GM19025 (cell line): ENCODE data around the gene CHD3.
"Not testable (repeated sequence)": the region's sequence is repeated elsewhere in the genome, so short reads cannot be mapped to it uniquely, and the experiment has no call there.

Experiments used
- ATAC-seq: cut with Tn5 transposase; IDR thresholded peaks from one replicate; pipeline ENCODE4 v1.9.1; 2021; ENCODE audit warnings: mild to moderate bottlenecking, low read depth, moderate library complexity; ENCODE audit not compliant: unreplicated experiment

Gene CHD3

DNA sequence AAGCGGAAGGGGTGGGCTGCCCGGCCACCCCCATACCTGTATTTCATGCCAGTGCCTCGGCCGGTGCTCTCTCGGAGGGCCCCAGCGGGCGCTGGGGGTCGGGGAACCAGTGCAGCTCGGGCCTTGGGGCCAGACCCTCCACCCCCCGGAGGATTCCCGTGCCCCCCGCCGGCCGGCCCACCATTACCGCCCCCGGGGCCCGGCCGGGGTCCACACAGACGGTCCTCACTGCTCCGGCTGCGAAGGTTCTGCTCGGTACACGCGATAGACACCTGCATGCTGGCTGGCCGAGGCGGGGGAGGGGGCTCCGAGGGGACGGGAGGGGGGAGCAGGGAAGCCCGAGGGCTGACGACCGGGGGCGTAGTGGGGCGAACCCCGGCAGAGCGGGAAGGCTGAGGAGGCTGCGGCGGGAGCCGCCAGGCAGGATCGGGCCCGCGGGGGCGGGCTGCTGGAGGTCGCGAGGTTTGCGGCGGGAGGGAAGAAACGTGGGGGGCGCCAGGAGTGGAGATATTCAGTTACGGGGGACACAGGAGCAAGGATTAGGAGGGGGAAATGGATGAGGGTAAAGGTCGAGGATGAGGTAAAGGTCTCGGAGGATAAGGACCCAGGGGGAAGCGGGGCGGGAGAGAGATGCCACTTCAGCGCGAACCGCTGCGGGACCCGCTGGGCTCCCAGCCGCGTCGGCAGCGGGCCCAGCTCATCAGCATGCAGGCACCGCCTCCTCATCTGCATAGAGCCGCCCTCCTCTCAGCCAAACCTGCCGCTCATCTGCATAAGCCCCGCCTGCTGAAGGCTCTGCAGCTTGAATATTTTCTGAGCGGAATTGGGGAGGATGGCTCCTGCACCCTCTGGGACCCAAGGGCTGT, 40.8 kb downstream of the CHD3 start, which contains the start of gene KCNAB3:
Gene KCNAB3 (minus strand): TSS at position 699 of the 866 bp plus-strand sequence. CDS start 421 bp downstream, at position 278.
- ATAC-seq = no peak

DNA sequence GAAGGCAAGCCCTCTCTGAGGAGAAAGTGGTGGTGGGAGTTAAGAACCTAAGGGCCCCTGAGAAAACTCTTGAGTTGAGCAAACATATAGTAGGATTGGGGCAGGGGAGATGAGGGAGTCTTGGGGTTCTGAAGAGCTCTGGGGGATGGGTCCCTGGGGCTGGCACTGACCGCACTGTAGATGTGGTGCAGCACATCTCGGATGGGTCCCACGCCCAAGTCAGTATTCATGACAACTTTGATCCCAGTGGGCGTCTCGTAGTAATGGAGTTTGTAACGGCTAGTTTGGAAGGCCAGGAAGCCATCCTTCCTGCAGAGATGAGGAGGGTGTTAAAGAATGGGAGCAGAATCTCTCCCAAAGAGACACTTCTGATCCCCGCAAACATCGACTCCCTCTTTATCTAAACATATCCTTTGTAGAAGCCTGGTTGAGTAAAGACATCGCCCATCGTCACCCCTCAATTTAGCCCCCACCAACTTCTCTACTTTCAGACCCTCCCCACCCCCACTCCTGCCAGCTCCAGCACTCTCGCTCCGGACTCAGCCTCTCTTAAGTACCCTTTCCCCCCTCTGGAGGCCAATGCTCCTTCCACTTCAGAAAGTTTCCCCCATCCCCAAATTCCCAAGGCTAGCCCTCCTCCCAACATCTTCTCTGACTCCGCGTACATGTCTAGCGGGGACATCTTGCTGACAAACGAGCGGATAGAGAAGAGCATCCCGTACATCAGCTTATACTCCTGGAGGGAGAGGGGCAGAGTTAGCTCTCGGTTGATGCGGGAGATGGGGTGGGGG, 42.4 kb downstream of the CHD3 start:
- no peak for ATAC-seq

- ATAC-seq = peak; percentile 91
Observed at GRCh38 chr17:7931709-7932482, 43.3 kb downstream of the CHD3 start, which contains the start of the genes CNTROB and TRAPPC1. TSS of gene CNTROB (plus strand) at chr17:7932206. CDS start at chr17:7933080, 874 bp downstream. TSS of gene TRAPPC1 (minus strand) at chr17:7931946. CDS start at chr17:7931829, 117 bp downstream.

GRCh38 chr17:7932483-7932891, 43.9 kb downstream of the CHD3 start:
- no peak for ATAC-seq

DNA sequence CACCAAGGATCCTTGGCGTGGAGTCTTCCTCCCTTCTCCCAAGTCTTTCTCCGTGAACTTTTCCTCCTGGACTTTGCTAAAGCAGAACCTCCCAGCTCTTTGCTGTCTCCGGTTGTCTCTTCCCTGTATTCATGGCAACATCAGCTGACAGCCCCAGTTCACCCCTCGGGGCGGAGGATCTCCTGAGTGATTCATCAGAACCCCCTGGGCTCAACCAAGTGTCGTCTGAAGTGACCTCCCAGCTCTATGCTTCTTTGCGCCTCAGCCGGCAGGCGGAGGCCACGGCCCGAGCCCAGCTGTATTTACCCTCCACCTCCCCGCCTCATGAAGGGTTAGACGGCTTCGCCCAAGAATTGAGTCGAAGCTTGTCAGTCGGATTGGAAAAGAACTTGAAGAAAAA, 44.4 kb downstream of the CHD3 start:
- no peak for ATAC-seq

DNA sequence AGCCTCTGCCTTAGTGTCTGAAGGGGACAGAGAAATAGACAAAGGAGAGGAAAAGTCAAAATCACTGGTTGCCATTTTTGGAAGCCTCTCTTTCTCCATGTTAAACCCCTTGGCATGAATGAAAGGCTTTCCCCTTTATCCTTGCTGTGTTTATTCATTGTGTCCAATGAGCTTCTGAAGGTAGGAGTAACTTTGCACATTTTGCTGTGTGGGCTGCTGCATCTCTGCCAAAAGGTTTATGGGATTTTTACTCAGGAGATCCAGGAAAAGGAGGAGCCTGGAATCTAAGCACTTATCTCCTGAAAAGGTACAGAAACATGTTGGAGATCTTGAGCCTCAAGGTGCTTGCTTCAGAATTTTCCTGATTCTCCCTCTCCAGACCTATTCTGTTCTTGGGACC, 47.3 kb downstream of the CHD3 start:
- no peak for ATAC-seq

GRCh38 chr17:7940034-7940433, 51.4 kb downstream of the CHD3 start:
- no peak for ATAC-seq

DNA sequence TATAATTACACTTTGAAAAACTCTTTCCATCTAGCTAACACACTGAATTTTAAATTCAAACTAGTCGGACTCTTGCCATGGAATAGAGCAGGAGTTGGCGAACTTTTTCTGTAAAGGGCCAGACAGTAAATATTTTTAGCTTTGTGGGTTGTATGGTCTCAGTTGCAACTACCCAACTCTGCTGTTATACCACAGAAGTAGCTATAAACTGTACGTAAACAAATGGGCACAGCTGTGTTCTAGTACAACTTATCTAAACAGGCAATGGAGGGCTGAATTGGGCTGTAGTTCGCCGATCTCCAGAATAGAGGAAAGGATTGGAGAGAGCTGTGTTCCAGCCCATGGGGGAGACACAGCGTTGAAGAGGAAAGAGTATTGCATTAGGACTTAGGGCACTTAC, 52.2 kb downstream of the CHD3 start:
- no peak for ATAC-seq

- no peak for ATAC-seq
Observed at GRCh38 chr17:7943291-7943690, 54.7 kb downstream of the CHD3 start.

DNA sequence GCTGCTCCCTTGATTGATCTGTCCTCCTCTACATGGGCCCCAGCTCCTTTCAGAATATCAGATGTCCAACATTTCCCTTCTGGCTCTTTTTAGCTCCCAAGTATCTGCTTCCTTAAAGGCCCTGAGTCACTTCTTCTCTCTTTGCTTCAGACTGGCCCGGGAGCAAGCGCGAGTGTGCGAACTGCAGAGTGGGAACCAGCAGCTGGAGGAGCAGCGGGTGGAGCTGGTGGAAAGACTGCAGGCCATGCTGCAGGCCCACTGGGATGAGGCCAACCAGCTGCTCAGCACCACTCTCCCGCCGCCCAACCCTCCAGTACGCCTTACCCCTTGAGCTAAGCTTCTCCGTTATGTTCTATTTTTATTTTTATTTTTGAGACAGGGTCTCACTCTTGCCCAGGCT, 55.7 kb downstream of the CHD3 start:
- no peak for ATAC-seq

- ATAC-seq = no peak
Observed at GRCh38 chr17:7945651-7946050, 57.1 kb downstream of the CHD3 start.

- ATAC-seq = no peak
Observed at GRCh38 chr17:7946441-7946840, 57.9 kb downstream of the CHD3 start.

- ATAC-seq = no peak
Observed at GRCh38 chr17:7947651-7948050, 59.1 kb downstream of the CHD3 start.

- no peak for ATAC-seq
Observed at GRCh38 chr17:7950578-7950977, 62.0 kb downstream of the CHD3 start.

- peak; percentile 57 for ATAC-seq
Observed at GRCh38 chr17:7951143-7951792, 62.7 kb downstream of the CHD3 start.

GRCh38 chr17:7953266-7953665, 64.7 kb downstream of the CHD3 start:
- not testable (repeated sequence) for ATAC-seq

- no peak for ATAC-seq
Observed at GRCh38 chr17:7955414-7956227, 67.0 kb downstream of the CHD3 start.

- ATAC-seq = no peak
Observed at GRCh38 chr17:7956228-7956965, 67.8 kb downstream of the CHD3 start.
